ENCODE data around the gene OSBPL10. TPM values are rescaled to one million over a fixed set of nuclear protein-coding genes. Genes with fewer than 3 reads are reported as not detected.

The OSBPL10 gene
- total and polyA plus RNA-seq, 2 experiments from 2014 or later, result 2.2 to 7.7 TPM

- Histone ChIP-seq H3K27ac (no peak overlapping the region), H3K27me3 (no peaks in the 10 kb centered on the region), H3K36me3 (no peaks in the 10 kb centered on the region), H3K4me3 (no peak overlapping the region), H3K9me3 (ENCODE audit: low read depth) (no peaks in the 10 kb centered on the region), H3K4me1 (ENCODE audit: low read depth) (no peaks in the 10 kb centered on the region)
- DNase-seq (ENCODE audit: low read depth in 1 of 2, low spot score in 1 of 2), result peak in 1 of 2 donors; percentile 49
- no peak for TF ChIP-seq CTCF (IDR thresholded peaks at IDR 0.05; ENCODE audit: low read depth, low read length)
Observed at GRCh38 chr3:31892916-31893573, 88.0 kb downstream of the OSBPL10 start.

- DNase-seq (ENCODE audit: low read depth in 1 of 2, low spot score in 1 of 2), result no peak
- no peak overlapping the region for H3K4me3 ChIP-seq
- no peaks in the 10 kb centered on the region for H3K27me3 ChIP-seq
- no peak for TF ChIP-seq CTCF (IDR thresholded peaks at IDR 0.05; ENCODE audit: low read depth, low read length)
- no peaks in the 10 kb centered on the region for H3K4me1 ChIP-seq (ENCODE audit: low read depth)
- no peak overlapping the region for H3K27ac ChIP-seq
- no peaks in the 10 kb centered on the region for H3K36me3 ChIP-seq
- H3K9me3 ChIP-seq (ENCODE audit: low read depth), result no peaks in the 10 kb centered on the region
Observed at GRCh38 chr3:31892500-31892899, 88.6 kb downstream of the OSBPL10 start.

GRCh38 chr3:31891876-31892455 lies 89.1 kb downstream of the OSBPL10 start:
- Histone ChIP-seq H3K4me1 (ENCODE audit: low read depth) (no peaks in the 10 kb centered on the region), H3K9me3 (ENCODE audit: low read depth) (no peaks in the 10 kb centered on the region), H3K27me3 (no peaks in the 10 kb centered on the region), H3K36me3 (no peaks in the 10 kb centered on the region), H3K4me3 (no peak overlapping the region), H3K27ac (no peak overlapping the region)
- no peak for DNase-seq (ENCODE audit: low read depth in 1 of 2, low spot score in 1 of 2)
- no peak for TF ChIP-seq CTCF (IDR thresholded peaks at IDR 0.05; ENCODE audit: low read depth, low read length)

GRCh38 chr3:31890742-31891469 lies 90.2 kb downstream of the OSBPL10 start:
- no peak overlapping the region for H3K4me3 ChIP-seq
- TF ChIP-seq CTCF (IDR thresholded peaks at IDR 0.05; ENCODE audit: low read depth, low read length), result no peak
- no peaks in the 10 kb centered on the region for H3K4me1 ChIP-seq (ENCODE audit: low read depth)
- H3K9me3 ChIP-seq (ENCODE audit: low read depth), result no peaks in the 10 kb centered on the region
- no peaks in the 10 kb centered on the region for H3K27me3 ChIP-seq
- DNase-seq (ENCODE audit: low read depth in 1 of 2, low spot score in 1 of 2), result no peak
- no peak overlapping the region for H3K27ac ChIP-seq
- H3K36me3 ChIP-seq, result no peaks in the 10 kb centered on the region

- no peaks in the 10 kb centered on the region for H3K4me1 ChIP-seq (ENCODE audit: low read depth)
- H3K27ac ChIP-seq, result no peak overlapping the region
Observed at GRCh38 chr3:31890007-31890406, 91.1 kb downstream of the OSBPL10 start.

More at GRCh38 chr3:31890007-31890406, 91.1 kb downstream of the OSBPL10 start:
- no peak for TF ChIP-seq CTCF (IDR thresholded peaks at IDR 0.05; ENCODE audit: low read depth, low read length)
- DNase-seq (ENCODE audit: low read depth in 1 of 2, low spot score in 1 of 2), result no peak
- H3K4me3 ChIP-seq, result no peak overlapping the region
- H3K36me3 ChIP-seq, result no peaks in the 10 kb centered on the region
- no peaks in the 10 kb centered on the region for H3K9me3 ChIP-seq (ENCODE audit: low read depth)
- H3K27me3 ChIP-seq, result no peaks in the 10 kb centered on the region

All from cardiac muscle cell (in vitro differentiated cells and primary cell).